ENCODE measurements around the gene TOM1L2.

DNA sequence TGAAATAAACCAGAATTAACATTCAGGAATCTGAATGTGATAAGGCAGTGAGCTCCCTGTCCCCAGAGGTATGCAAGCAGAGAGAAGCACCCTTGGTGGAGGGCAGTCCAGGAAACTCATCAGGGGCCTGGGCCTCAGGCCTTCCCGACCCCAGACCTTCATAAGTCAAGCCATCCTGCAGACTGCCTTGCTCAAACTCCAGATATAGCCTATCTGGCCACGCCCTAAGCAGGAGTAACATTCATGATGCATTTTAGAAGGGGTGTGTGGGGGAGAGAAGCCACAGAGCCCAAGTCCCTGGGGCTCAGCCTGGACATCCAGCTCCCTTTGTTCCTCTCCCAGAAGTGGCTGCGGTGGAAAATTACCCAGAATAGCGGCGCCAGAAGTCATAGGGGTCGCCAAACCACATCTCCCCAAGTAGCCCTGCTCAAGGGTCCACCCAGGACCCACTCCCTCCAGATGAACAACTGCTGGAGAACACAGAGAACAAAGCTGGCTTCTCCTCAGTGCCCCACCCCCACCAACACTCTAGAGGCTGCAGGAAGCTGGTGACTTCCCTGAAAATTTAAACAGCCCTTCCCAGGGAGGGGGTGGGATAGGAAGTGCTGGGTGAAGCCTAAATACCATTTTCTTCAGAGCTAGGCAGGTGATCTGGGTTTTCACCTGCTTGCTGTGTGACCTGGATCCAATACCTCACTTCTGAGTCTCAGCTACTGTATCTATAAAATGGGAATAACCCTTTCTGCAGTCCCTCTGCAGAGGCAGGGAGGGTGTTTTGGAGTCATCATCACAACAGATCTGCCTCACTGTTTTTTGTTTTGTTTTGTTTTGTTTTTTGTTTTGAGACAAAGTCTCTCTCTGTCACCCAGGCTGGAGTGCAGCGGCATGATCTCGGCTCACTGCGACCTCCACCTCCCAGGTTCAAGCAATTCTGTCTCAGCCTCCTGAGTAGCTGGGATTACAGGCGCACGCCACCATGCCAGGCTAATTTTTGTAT lies 133.9 kb downstream of the TOM1L2 start:
- TF ChIP-seq, protein P1, sequence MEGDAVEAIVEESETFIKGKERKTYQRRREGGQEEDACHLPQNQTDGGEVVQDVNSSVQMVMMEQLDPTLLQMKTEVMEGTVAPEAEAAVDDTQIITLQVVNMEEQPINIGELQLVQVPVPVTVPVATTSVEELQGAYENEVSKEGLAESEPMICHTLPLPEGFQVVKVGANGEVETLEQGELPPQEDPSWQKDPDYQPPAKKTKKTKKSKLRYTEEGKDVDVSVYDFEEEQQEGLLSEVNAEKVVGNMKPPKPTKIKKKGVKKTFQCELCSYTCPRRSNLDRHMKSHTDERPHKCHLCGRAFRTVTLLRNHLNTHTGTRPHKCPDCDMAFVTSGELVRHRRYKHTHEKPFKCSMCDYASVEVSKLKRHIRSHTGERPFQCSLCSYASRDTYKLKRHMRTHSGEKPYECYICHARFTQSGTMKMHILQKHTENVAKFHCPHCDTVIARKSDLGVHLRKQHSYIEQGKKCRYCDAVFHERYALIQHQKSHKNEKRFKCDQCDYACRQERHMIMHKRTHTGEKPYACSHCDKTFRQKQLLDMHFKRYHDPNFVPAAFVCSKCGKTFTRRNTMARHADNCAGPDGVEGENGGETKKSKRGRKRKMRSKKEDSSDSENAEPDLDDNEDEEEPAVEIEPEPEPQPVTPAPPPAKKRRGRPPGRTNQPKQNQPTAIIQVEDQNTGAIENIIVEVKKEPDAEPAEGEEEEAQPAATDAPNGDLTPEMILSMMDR (IDR thresholded peaks at IDR 0.05): no peak
- TF ChIP-seq ZFX (IDR thresholded peaks at IDR 0.05; ENCODE audit: borderline replicate concordance): no peak

Measured in 22Rv1 (cell line).